Testis (tissue), 2 donors: ENCODE results near the gene BCORL1.

Experiments used
- POLR2A ChIP-seq: fragments of 450-650 bp; IDR thresholded peaks from one replicate; pipeline ENCODE4 v1.6.1; 2017; ENCODE audit warnings: antibody characterized with exemption, mild to moderate bottlenecking, moderate library complexity
- TF ChIP-seq, protein P1 (sequence below), 3 experiments: fragments of 450-650 bp in 2 of 3; fragments of 200-600 bp in 1 of 3; sonication (generic) in 1 of 3; IDR thresholded peaks; one replicate each; pipeline ENCODE4 v1.5.1; 2016 to 2019; ENCODE audit warnings: antibody characterized with exemption in 3 of 3, mild to moderate bottlenecking in 2 of 3, moderate library complexity in 1 of 3

DNA sequence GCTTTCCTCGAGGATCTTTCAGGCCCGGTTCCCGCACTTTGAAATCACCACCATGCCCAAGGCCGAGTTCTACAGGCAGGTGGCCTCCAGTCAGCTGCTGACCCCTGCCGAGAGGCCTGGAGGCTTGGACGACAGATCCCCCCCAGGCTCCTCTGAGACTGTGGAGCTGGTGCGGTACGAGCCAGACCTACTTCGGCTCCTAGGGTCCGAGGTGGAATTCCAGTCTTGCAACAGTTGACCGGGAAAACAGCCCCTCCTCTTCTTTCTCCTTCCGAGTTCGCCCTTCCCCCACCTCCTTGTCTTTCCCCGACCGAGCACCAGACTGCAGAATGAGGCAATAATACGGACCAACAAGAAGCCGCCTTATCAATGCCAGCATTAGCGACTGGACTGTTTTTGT is 73.5 kb downstream of the BCORL1 start:
- TF ChIP-seq, protein P1, sequence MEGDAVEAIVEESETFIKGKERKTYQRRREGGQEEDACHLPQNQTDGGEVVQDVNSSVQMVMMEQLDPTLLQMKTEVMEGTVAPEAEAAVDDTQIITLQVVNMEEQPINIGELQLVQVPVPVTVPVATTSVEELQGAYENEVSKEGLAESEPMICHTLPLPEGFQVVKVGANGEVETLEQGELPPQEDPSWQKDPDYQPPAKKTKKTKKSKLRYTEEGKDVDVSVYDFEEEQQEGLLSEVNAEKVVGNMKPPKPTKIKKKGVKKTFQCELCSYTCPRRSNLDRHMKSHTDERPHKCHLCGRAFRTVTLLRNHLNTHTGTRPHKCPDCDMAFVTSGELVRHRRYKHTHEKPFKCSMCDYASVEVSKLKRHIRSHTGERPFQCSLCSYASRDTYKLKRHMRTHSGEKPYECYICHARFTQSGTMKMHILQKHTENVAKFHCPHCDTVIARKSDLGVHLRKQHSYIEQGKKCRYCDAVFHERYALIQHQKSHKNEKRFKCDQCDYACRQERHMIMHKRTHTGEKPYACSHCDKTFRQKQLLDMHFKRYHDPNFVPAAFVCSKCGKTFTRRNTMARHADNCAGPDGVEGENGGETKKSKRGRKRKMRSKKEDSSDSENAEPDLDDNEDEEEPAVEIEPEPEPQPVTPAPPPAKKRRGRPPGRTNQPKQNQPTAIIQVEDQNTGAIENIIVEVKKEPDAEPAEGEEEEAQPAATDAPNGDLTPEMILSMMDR (IDR thresholded peaks at IDR 0.05) = no peak
- no peak for TF ChIP-seq POLR2A
